Activated naive CD4-positive, alpha-beta T cell treated with anti-CD3 and anti-CD28 coated beads, Interleukin-2, amount 50 U/mL, for 24 hours (primary cell): ENCODE measurements around the gene HAND2.

Source experiments
- H3K27ac Mint-ChIP-seq: one replicate; pipeline ENCODE4 v1.8.0; 2021; ENCODE audit warnings: mild to moderate bottlenecking, mixed read lengths
- H3K27me3 Mint-ChIP-seq: one replicate; pipeline ENCODE4 v1.8.0; 2021; ENCODE audit warnings: mixed read lengths
- H3K36me3 Mint-ChIP-seq: one replicate; pipeline ENCODE4 v1.8.0; 2021; ENCODE audit warnings: mixed read lengths
- H3K4me1 Mint-ChIP-seq: one replicate; pipeline ENCODE4 v1.8.0; 2021; ENCODE audit warnings: mixed read lengths
- H3K4me3 Mint-ChIP-seq: one replicate; pipeline ENCODE4 v1.8.0; 2021; ENCODE audit warnings: mild to moderate bottlenecking, mixed read lengths
- H3K9me3 Mint-ChIP-seq: one replicate; pipeline ENCODE4 v1.8.0; 2021; ENCODE audit warnings: mixed read lengths

HAND2 gene

GRCh38 chr4:173517781-173518424 lies 12.1 kb downstream of the HAND2 start:
- Mint-ChIP-seq H3K4me3 (no peak overlapping the region), H3K36me3 (peaks cover 10% of the 10 kb centered on the region), H3K9me3 (peaks cover 13% of the 10 kb centered on the region), H3K27me3 (peaks cover 68% of the 10 kb centered on the region), H3K4me1 (peaks cover 3% of the 10 kb centered on the region), H3K27ac (no peak overlapping the region)

GRCh38 chr4:173516621-173517524 lies 13.2 kb downstream of the HAND2 start:
- Mint-ChIP-seq H3K4me3 (no peak overlapping the region), H3K27ac (no peak overlapping the region), H3K36me3 (peaks cover 10% of the 10 kb centered on the region), H3K4me1 (peaks cover 3% of the 10 kb centered on the region), H3K27me3 (peaks cover 72% of the 10 kb centered on the region), H3K9me3 (peaks cover 13% of the 10 kb centered on the region)

- Mint-ChIP-seq H3K27ac (no peak overlapping the region), H3K27me3 (peaks cover 70% of the 10 kb centered on the region)
Observed at GRCh38 chr4:173515458-173515857, 14.6 kb downstream of the HAND2 start.

DNA sequence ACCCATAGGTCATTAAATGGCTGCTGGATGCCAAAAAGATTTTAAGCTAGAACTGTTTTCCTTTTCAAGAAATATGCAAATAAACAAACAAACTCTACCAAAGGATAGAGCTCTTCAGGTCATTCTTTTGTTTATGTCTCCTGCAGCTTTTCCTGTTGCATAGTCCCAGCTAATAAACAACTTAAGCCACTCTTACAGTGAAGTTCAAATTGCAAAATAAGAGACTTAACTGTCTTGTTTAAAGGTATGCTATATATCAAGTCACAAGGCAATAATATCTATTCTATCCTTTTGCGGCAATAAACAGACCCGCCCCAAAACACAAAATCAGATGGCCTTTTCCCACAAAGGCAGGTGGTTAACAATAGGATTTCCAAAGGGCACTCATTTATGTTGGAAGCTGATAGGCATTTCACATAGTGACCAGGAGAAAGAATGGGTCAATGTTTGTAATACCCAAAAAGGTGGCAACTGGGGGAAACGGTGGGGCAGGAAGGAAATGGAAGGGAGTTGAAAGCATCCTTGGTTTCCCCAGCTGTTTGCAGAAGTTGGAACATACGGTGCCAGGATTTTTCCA lies 15.3 kb downstream of the HAND2 start:
- Mint-ChIP-seq H3K36me3 (peaks cover 5% of the 10 kb centered on the region), H3K27me3 (peaks cover 68% of the 10 kb centered on the region), H3K4me3 (no peak overlapping the region), H3K4me1 (peaks cover 3% of the 10 kb centered on the region), H3K9me3 (peaks cover 9% of the 10 kb centered on the region), H3K27ac (no peak overlapping the region)

More at GRCh38 chr4:173515458-173515857, 14.6 kb downstream of the HAND2 start:
- peaks cover 3% of the 10 kb centered on the region for H3K4me1 Mint-ChIP-seq
- H3K36me3 Mint-ChIP-seq: peaks cover 10% of the 10 kb centered on the region
- no peak overlapping the region for H3K4me3 Mint-ChIP-seq
- peaks cover 12% of the 10 kb centered on the region for H3K9me3 Mint-ChIP-seq

DNA sequence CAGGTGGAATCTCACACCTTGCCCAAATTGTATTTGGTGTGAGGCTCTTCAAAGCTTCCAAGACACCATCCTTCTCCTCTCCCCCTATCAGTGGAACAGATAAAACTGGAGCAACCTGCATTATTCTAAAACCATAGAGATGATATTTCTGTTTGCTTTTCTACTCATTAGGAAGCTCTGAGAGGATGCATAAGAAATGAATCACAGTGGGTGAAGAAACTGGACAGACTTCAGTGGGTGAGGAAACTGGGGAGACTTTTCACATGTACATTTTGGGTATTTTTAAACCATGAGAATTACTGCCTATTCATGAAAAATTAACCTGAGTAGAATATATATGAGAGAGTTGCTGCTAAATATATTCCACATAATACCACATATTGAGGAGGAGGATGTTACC lies 16.4 kb downstream of the HAND2 start:
- Mint-ChIP-seq H3K36me3 (peaks cover 5% of the 10 kb centered on the region), H3K27ac (no peak overlapping the region), H3K4me1 (peaks cover 9% of the 10 kb centered on the region), H3K27me3 (peaks cover 68% of the 10 kb centered on the region), H3K9me3 (peaks cover 9% of the 10 kb centered on the region), H3K4me3 (no peak overlapping the region)

- Mint-ChIP-seq H3K36me3 (peaks cover 6% of the 10 kb centered on the region), H3K27me3 (peaks cover 75% of the 10 kb centered on the region), H3K4me1 (peaks cover 24% of the 10 kb centered on the region), H3K27ac (no peak overlapping the region), H3K9me3 (peaks cover 12% of the 10 kb centered on the region), H3K4me3 (no peak overlapping the region)
Observed at GRCh38 chr4:173511787-173512361, 18.2 kb downstream of the HAND2 start.

DNA sequence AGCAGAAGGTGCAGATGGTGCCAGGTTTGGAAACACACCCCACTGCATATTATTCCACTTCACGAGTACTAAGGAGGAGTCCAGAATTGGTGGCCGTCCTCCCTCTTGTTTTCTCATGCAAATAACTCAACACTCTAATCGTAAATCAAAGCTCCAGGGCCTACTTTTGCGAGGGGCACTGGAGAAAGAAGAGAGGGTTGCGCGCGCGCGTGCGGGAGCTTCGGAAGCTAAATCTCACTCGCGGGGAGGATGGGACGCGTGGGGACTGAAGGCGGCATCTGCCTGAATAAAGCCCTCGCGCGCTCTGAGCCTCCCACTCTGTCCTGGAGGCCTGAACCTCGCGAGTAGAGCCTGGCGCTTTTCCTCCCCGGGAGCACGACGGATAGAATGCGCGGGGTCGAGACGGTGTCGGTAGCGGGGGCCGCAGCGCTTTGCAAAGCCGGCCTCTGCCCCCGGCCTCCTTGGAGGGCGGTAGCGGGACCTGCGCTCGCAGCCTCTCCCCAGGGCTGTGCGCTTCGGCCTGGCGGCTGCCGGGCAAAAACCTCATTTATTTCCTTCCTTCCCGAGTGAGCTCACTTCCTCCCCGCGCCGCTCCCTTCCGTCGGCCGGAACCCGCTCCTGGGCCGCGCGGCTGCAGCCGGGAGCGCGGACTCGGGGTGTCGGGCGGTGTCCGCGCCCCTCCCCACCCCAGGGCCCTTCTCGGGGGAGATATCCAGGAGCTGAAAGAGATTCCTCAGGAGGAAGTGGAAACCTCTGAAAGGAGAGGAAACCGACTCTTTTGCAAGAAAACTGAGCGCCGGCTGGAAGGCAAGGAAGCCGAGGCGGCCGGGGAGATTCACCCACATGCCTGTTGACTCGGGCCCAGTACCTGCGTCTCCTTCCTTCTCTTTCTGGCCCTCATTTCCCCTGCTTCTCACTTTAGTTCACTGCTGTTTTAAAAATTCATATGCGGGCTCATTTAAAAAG lies 20.7 kb downstream of the HAND2 start:
- Mint-ChIP-seq H3K4me1 (peaks cover 26% of the 10 kb centered on the region), H3K27ac (no peak overlapping the region), H3K9me3 (peaks cover 4% of the 10 kb centered on the region), H3K27me3 (peaks cover 75% of the 10 kb centered on the region), H3K4me3 (peak overlapping the region; percentile 76), H3K36me3 (peaks cover 3% of the 10 kb centered on the region)

DNA sequence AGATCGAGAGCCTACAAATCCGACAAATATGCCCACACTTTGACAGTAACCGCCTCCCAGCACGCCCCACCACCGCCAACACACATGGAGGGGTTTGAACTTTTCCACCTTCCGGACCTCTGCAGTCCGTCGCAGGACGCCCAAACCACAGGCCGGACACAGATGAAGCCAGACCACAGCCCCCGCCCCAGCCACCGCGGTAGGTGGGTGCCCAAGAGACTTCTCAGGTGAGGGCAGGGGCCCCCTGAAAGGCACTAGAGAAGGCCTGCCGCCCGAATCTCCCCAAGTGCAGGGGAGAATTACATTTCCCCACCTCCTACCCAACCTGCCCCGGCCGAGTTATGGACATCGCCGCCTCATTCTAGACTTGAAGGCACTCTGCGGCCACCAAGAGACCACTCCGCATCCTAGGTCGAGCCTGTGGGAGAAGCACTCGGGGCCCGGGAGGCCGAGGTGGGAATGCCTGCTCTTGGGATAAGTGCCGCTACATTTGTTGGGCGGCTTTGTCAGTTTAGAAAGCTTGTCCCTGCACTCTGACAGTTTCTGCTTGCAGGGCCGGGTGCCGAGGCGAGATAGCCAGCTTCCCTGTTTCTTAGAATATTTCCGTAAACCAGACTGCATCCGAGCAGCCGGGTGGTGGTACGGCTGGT lies 21.5 kb downstream of the HAND2 start:
- Mint-ChIP-seq H3K27ac (no peak overlapping the region), H3K4me3 (peak overlapping the region; percentile 76), H3K4me1 (peaks cover 26% of the 10 kb centered on the region), H3K27me3 (peaks cover 77% of the 10 kb centered on the region), H3K9me3 (peaks cover 4% of the 10 kb centered on the region), H3K36me3 (peaks cover 3% of the 10 kb centered on the region)

- H3K9me3 Mint-ChIP-seq: peaks cover 4% of the 10 kb centered on the region
Observed at GRCh38 chr4:173507471-173508385, 22.3 kb downstream of the HAND2 start.

GRCh38 chr4:173506597-173507211 lies 23.3 kb downstream of the HAND2 start:
- peaks cover 3% of the 10 kb centered on the region for H3K36me3 Mint-ChIP-seq
- peaks cover 75% of the 10 kb centered on the region for H3K27me3 Mint-ChIP-seq
- peaks cover 28% of the 10 kb centered on the region for H3K4me1 Mint-ChIP-seq
- H3K4me3 Mint-ChIP-seq: peak overlapping the region; percentile 33
- peaks cover 4% of the 10 kb centered on the region for H3K9me3 Mint-ChIP-seq
- no peak overlapping the region for H3K27ac Mint-ChIP-seq

More at GRCh38 chr4:173507471-173508385, 22.3 kb downstream of the HAND2 start:
- H3K36me3 Mint-ChIP-seq: peaks cover 3% of the 10 kb centered on the region
- peak overlapping the region; percentile 76 for H3K4me3 Mint-ChIP-seq
- peaks cover 26% of the 10 kb centered on the region for H3K4me1 Mint-ChIP-seq
- peaks cover 76% of the 10 kb centered on the region for H3K27me3 Mint-ChIP-seq
- H3K27ac Mint-ChIP-seq: peak overlapping the region; percentile 43

DNA sequence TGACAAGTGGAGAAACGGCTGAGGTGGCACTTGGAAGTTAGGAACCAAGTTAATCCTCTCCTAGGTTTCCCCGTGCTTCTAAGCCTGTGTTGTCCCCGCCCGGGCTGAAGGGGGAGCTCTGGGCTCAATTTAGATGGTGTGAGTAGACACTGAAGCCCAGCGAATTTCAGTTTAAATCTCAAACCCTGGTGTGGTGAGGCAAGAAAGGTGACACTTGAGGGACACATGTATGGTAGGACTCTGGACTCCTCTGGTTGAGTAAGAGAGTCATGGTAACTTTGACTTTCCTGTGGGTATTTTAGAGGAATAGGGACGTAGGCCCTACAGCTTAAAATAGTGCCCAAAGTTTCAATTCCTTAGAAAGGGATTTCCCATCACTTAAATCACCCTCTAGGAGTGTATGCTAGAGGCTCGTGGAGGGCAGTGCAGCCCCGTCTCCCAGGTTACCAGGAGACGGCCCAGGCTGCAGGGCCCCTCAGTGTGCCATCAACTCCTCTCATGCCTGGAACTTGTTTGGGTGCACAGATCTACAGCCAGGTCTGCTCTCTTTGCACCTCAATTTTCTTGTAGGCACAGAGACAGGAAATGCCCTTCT lies 24.0 kb downstream of the HAND2 start:
- Mint-ChIP-seq H3K4me3 (peak overlapping the region; percentile 30), H3K36me3 (peaks cover 3% of the 10 kb centered on the region), H3K4me1 (peaks cover 32% of the 10 kb centered on the region), H3K27ac (no peak overlapping the region), H3K9me3 (peaks cover 4% of the 10 kb centered on the region), H3K27me3 (peaks cover 76% of the 10 kb centered on the region)

- H3K36me3 Mint-ChIP-seq: peaks cover 6% of the 10 kb centered on the region
- H3K4me1 Mint-ChIP-seq: peaks cover 34% of the 10 kb centered on the region
- no peak overlapping the region for H3K27ac Mint-ChIP-seq
- H3K27me3 Mint-ChIP-seq: peaks cover 73% of the 10 kb centered on the region
- peaks cover 8% of the 10 kb centered on the region for H3K9me3 Mint-ChIP-seq
- no peak overlapping the region for H3K4me3 Mint-ChIP-seq
Observed at GRCh38 chr4:173504181-173504503, 25.9 kb downstream of the HAND2 start.
